Measurements from ENCODE around the gene SAMD3. TPM values are rescaled to one million over a fixed set of nuclear protein-coding genes. Genes with fewer than 3 reads are reported as not detected.

SAMD3 gene
- total RNA-seq, 1 donor from 2014 or later: not detected

Other genes starting within 250 kb of the SAMD3 start
- 6.3 and 9.6 TPM in 2 replicates for gene L3MBTL3, start 204.4 kb downstream of the SAMD3 start, total RNA-seq
- gene TMEM200A, start 143.1 kb upstream of the SAMD3 start, total RNA-seq: 2.1 and 3.3 TPM in 2 replicates